Endothelial cell of umbilical vein (primary cell): ENCODE data around the gene ADGRD1. TPM values are rescaled to one million over a fixed set of nuclear protein-coding genes. Genes with fewer than 3 reads are reported as not detected.

Source experiments
- BruUV-seq: library from RNA; stranded (reverse); fragments of 400-500 nt; replicated peaks from 2 replicates; lab custom pipeline; 2021; lab: Mats Ljungman, UMichigan
- CTCF ChIA-PET: fragments of 300-600, 350-600 bp; sonication (Branson Sonifier 250); formaldehyde crosslinking; loops from one replicate; lab custom pipeline; 2021; ENCODE audit warnings: antibody characterized with exemption, inconsistent platforms; lab: Charles Lee
- POLR2A ChIA-PET: fragments of 300-600, 350-600 bp; sonication (Branson Sonifier 250); formaldehyde crosslinking; loops from one replicate; lab custom pipeline; 2021; ENCODE audit warnings: antibody characterized with exemption, inconsistent platforms; lab: Charles Lee
- DNase-seq: peaks from one replicate; pipeline ENCODE4 v3.0.0-alpha.2; 2011; ENCODE audit warnings: low read depth, low spot score
- FAIRE-seq: peaks from 2 replicates; lab custom pipeline; 2011; peaks lifted over from hg19 to GRCh38; lab: Jason Lieb, UNC
- H2AFZ ChIP-seq: 2 replicates; pipeline ENCODE4 v1.6.0; 2012; ENCODE audit warnings: low read depth, low read length, control low read depth, inconsistent platforms
- H3K27ac ChIP-seq: 2 replicates; pipeline ENCODE4 v1.5.1; 2011; ENCODE audit warnings: low read depth, mild to moderate bottlenecking, control low read depth, low read length, moderate library complexity; ENCODE audit not compliant: insufficient read depth
- H3K27me3 ChIP-seq, 2 experiments: 2 replicates each; pipeline versions ENCODE4 v1.6.0 to v1.6.1; 2011; ENCODE audit warnings: low read length in 2 of 2, mixed read lengths in 1 of 2; ENCODE audit not compliant: control insufficient read depth in 2 of 2, insufficient read depth in 2 of 2
- H3K36me3 ChIP-seq, 2 experiments: 2 replicates in 1 of 2; 3 replicates in 1 of 2; pipeline ENCODE4 v1.5.1; 2011; ENCODE audit warnings: low read length in 2 of 2, mild to moderate bottlenecking in 1 of 2, moderate library complexity in 1 of 2; ENCODE audit not compliant: control insufficient read depth in 2 of 2, insufficient read depth in 2 of 2; ENCODE audit errors: extremely low read depth in 1 of 2
- H3K4me1 ChIP-seq: 3 replicates; pipeline ENCODE4 v1.5.1; 2011; ENCODE audit warnings: mild to moderate bottlenecking, low read length; ENCODE audit not compliant: control insufficient read depth, insufficient read depth; ENCODE audit errors: extremely low read depth
- H3K4me2 ChIP-seq: 2 replicates; pipeline ENCODE4 v1.6.1; 2011; ENCODE audit warnings: low read length, control low read depth, mixed read lengths; ENCODE audit not compliant: insufficient read depth
- H3K4me3 ChIP-seq, 3 experiments: fragments of 200-600 bp in 1 of 3; sonication (generic), shearing (Covaris generic) in 1 of 3; replicated peaks in 1 of 3; 2 replicates each; pipeline ENCODE4 v1.5.1; 2011 to 2016; ENCODE audit warnings: control low read depth in 3 of 3, low read length in 3 of 3, mild to moderate bottlenecking in 2 of 3, inconsistent platforms in 1 of 3, low read depth in 1 of 3, moderate library complexity in 1 of 3; ENCODE audit not compliant: insufficient read depth in 1 of 3
- H3K79me2 ChIP-seq: 2 replicates; pipeline ENCODE4 v1.6.0; 2012; ENCODE audit warnings: low read length, inconsistent platforms; ENCODE audit not compliant: control insufficient read depth, insufficient read depth
- H3K9ac ChIP-seq: replicated peaks from 2 replicates; pipeline ENCODE3; 2011; ENCODE audit warnings: low read length, control low read depth; ENCODE audit not compliant: insufficient read depth; ENCODE audit errors: extremely low read depth
- H3K9me1 ChIP-seq: replicated peaks from 3 replicates; pipeline ENCODE4 v1.6.0; 2011; ENCODE audit warnings: mild to moderate bottlenecking, low read length; ENCODE audit not compliant: control insufficient read depth, insufficient read depth; ENCODE audit errors: extremely low read depth
- H3K9me3 ChIP-seq: replicated peaks from 2 replicates; pipeline ENCODE4 v1.5.1; 2012; ENCODE audit warnings: low read length, inconsistent platforms; ENCODE audit not compliant: control insufficient read depth, insufficient read depth
- H4K20me1 ChIP-seq: replicated peaks from 2 replicates; pipeline ENCODE3; 2011; ENCODE audit warnings: mild to moderate bottlenecking, low read length; ENCODE audit not compliant: control insufficient read depth, insufficient read depth; ENCODE audit errors: extremely low read depth
- CTCF ChIP-seq, 2 donors: IDR thresholded peaks; 1 replicate in 1 of 2; 2 replicates in 1 of 2; pipeline ENCODE4 v1.5.1; 2011; ENCODE audit warnings: low read length in 2 of 2, mild to moderate bottlenecking in 2 of 2, moderate library complexity in 2 of 2, control low read depth in 1 of 2, inconsistent platforms in 1 of 2, low read depth in 1 of 2; ENCODE audit not compliant: insufficient read depth in 1 of 2; ENCODE audit errors: extremely low read depth in 1 of 2
- EZH2 ChIP-seq: IDR thresholded peaks from 2 replicates; pipeline ENCODE4 v1.6.1; 2012; ENCODE audit warnings: borderline replicate concordance, low read depth, mild to moderate bottlenecking, moderate library complexity, low read length, inconsistent platforms; ENCODE audit not compliant: severe bottlenecking
- FOS ChIP-seq: IDR thresholded peaks from 2 replicates; pipeline ENCODE4 v1.6.1; 2011; ENCODE audit warnings: mild to moderate bottlenecking, low read length, moderate library complexity, borderline replicate concordance; ENCODE audit not compliant: insufficient read depth
- GATA2 ChIP-seq: IDR thresholded peaks from 2 replicates; pipeline ENCODE4 v1.7.0; 2011; ENCODE audit warnings: low read depth, mild to moderate bottlenecking, moderate library complexity, mixed read lengths, low read length; ENCODE audit not compliant: insufficient read length, insufficient read depth
- JUN ChIP-seq: IDR thresholded peaks from 2 replicates; pipeline ENCODE4 v1.6.1; 2011; ENCODE audit warnings: borderline replicate concordance, low read depth; ENCODE audit not compliant: insufficient read length, insufficient read depth
- MAX ChIP-seq: IDR thresholded peaks from 2 replicates; pipeline ENCODE4 v1.6.1; 2011; ENCODE audit not compliant: insufficient read depth, insufficient read length
- MYC ChIP-seq: IDR thresholded peaks from one replicate; pipeline ENCODE4 v1.6.1; 2011; ENCODE audit warnings: mild to moderate bottlenecking, low read depth, low read length
- POLR2A ChIP-seq: IDR thresholded peaks from 2 replicates; pipeline ENCODE4 v1.6.1; 2012; ENCODE audit warnings: low read depth, mild to moderate bottlenecking, control low read depth, low read length
- POLR2AphosphoS5 ChIP-seq: IDR thresholded peaks from 2 replicates; pipeline ENCODE4 v1.6.1; 2012; ENCODE audit warnings: low read depth, mild to moderate bottlenecking, control low read depth, low read length, moderate library complexity; ENCODE audit not compliant: insufficient read depth
- dilution Hi-C: fragments of 300-500 bp; cut with MboI; formaldehyde crosslinking; loops from one replicate; pipeline ENCODE4 v1.15.0; 2019; ENCODE audit warnings: low sequenced_read_pairs; ENCODE audit not compliant: extremely low pct_ligation_motif_present
- intact Hi-C: fragments of 100-400 bp; cut with micrococcal nuclease; formaldehyde crosslinking; loops from one replicate; pipeline ENCODE4 v1.10.0; 2022
- polyA plus RNA-seq, 4 experiments: library from polyadenylated mRNA; depleted of rRNA in 3 of 4; stranded (reverse) in 3 of 4; unstranded in 1 of 4; fragments of >200 nt; gene quantifications; 2 replicates each; pipeline versions ENCODE4 v1.2.1 to v1.2.3, GENCODE V29; 2011 to 2012; ENCODE audit warnings: missing spikeins in 1 of 4
- total RNA-seq: library from RNA; stranded (reverse); gene quantifications from 2 replicates; pipeline ENCODE4 v1.2.3, GENCODE V29; 2021

ADGRD1 gene
- total and polyA plus RNA-seq, 2 donors (not counting 3 experiments of a cell fraction or from before 2014, with no cell fraction given), result 0.07 TPM; not detected in 1

- intact Hi-C loops, result no loop called here
- POLR2A ChIA-PET, result no interaction called here
These were observed 149.4 kb downstream of the ADGRD1 start for GRCh38 chr12:131102991-131103668.

More at GRCh38 chr12:131102991-131103668, 149.4 kb downstream of the ADGRD1 start:
- no peak overlapping the region for H3K9ac ChIP-seq
- dilution Hi-C loops, result no loop called here
- no TSS peak for BruUV-seq
- CTCF ChIA-PET, result interaction anchor here (3.9 kb wide), 1 partner anchor 726 kb away, joined by 29 read pairs; no protein-coding TSS in a partner anchor
- no peak overlapping the region for H3K27ac ChIP-seq
- H3K9me1 ChIP-seq, result no peaks in the 10 kb centered on the region
- DNase-seq (no peak), FAIRE-seq (no peak)
- no peak overlapping the region for H3K4me3 ChIP-seq
- no peak overlapping the region for H3K4me2 ChIP-seq
- TF ChIP-seq EZH2 (no peak), CTCF (IDR thresholded peaks at IDR 0.05; ENCODE audit: extremely low read depth in 1 of 2, insufficient read depth in 1 of 2, low read depth in 1 of 2, low read length in 2 of 2) (no peak), JUN (no peak), GATA2 (no peak), FOS (no peak), POLR2AphosphoS5 (no peak), MAX (no peak), MYC (no peak), POLR2A (no peak)
- H3K36me3 ChIP-seq, result no peaks in the 10 kb centered on the region
- no peaks in the 10 kb centered on the region for H3K9me3 ChIP-seq
- no peaks in the 10 kb centered on the region for H3K27me3 ChIP-seq
- H3K79me2 ChIP-seq, result no peaks in the 10 kb centered on the region
- H2AFZ ChIP-seq, result no peak overlapping the region
- H4K20me1 ChIP-seq, result no peaks in the 10 kb centered on the region
- no peaks in the 10 kb centered on the region for H3K4me1 ChIP-seq
